Muscle of leg (tissue), 16 donors: ENCODE data around the gene ZFY. TPM values are rescaled to one million over a fixed set of nuclear protein-coding genes. Genes with fewer than 3 reads are reported as not detected.

Source experiments
- DNase-seq: peaks from one replicate; pipeline ENCODE4 v3.0.0; 2013
- H3K27ac ChIP-seq: one replicate; pipeline ENCODE4 v1.5.1; 2013; ENCODE audit warnings: mild to moderate bottlenecking, low read length, control low read depth
- H3K27me3 ChIP-seq: one replicate; pipeline ENCODE4 v1.6.1; 2013; ENCODE audit warnings: low read length; ENCODE audit not compliant: control insufficient read depth, insufficient read depth
- H3K36me3 ChIP-seq: one replicate; pipeline ENCODE4 v1.6.1; 2013; ENCODE audit warnings: low read length; ENCODE audit not compliant: control insufficient read depth, insufficient read depth
- H3K4me1 ChIP-seq: one replicate; pipeline ENCODE4 v1.6.1; 2013; ENCODE audit warnings: low read length; ENCODE audit not compliant: control insufficient read depth, insufficient read depth
- H3K4me3 ChIP-seq: one replicate; pipeline ENCODE4 v1.5.1; 2013; ENCODE audit warnings: low read length, control low read depth
- H3K9me3 ChIP-seq: replicated peaks from 2 replicates; pipeline ENCODE4 v1.6.1; 2013; ENCODE audit warnings: low read depth, low read length; ENCODE audit not compliant: control insufficient read depth
- WGBS: methylation state at CpG from one replicate; pipeline ENCODE4 v1.1.5; 2013; ENCODE audit warnings: missing lambda C conversion rate; ENCODE audit not compliant: insufficient coverage; 5-methylcytosine and 5-hydroxymethylcytosine counted together
- long read RNA-seq, 11 donors: transcript quantifications; one replicate each; lab custom pipeline, GENCODE V29; 2026
- polyA plus RNA-seq, 8 donors: library from polyadenylated mRNA; unstranded; fragments of 120-200 nt; gene quantifications; one replicate each; pipeline versions ENCODE4 v1.2.1 to v1.2.3, GENCODE V29; 2013; ENCODE audit warnings: inconsistent platforms in 1 of 8, low replicate concordance in 1 of 8; ENCODE audit not compliant: insufficient read length in 8 of 8, insufficient read depth in 1 of 8
- total RNA-seq: library from RNA; stranded (reverse); fragments of 120-200 nt; gene quantifications from one replicate; pipeline ENCODE4 v1.2.4, GENCODE V29; 2013

Gene ZFY
- total RNA-seq (not detected), polyA plus RNA-seq (10 to 100 TPM in 5 of 8 donors, 1 to 10 TPM in 3; 6.8 to 11.6 (median 10.3) TPM)
- long read RNA-seq, donor 1 = 0 reads
- long read RNA-seq, donor 2 = 0 reads
- long read RNA-seq, donor 3, partial matches to known transcripts = 0 of 1 reads
- long read RNA-seq, donor 3, other reads (novel, unspliced or antisense) = 0 of 1 reads
- long read RNA-seq, donor 4, partial matches to known transcripts = 0 of 1 reads
- long read RNA-seq, donor 4, other reads (novel, unspliced or antisense) = 0 of 1 reads
- long read RNA-seq, donor 5, full-length matches to known transcripts = 5 of 5 reads
- long read RNA-seq, donor 5, partial matches to known transcripts = 0 of 5 reads
- long read RNA-seq, donor 5, other reads (novel, unspliced or antisense) = 0 of 5 reads
- long read RNA-seq, donor 6 = 0 reads
- long read RNA-seq, donor 7, full-length matches to known transcripts = 2 of 2 reads
- long read RNA-seq, donor 7, partial matches to known transcripts = 0 of 2 reads
- long read RNA-seq, donor 7, other reads (novel, unspliced or antisense) = 0 of 2 reads
- long read RNA-seq, donor 8, full-length matches to known transcripts = 3 of 3 reads
- long read RNA-seq, donor 8, partial matches to known transcripts = 0 of 3 reads
- long read RNA-seq, donor 8, other reads (novel, unspliced or antisense) = 0 of 3 reads
- long read RNA-seq, donor 9 = 0 reads
- long read RNA-seq, donor 10, full-length matches to known transcripts = 2 of 2 reads
- long read RNA-seq, donor 10, partial matches to known transcripts = 0 of 2 reads
- long read RNA-seq, donor 10, other reads (novel, unspliced or antisense) = 0 of 2 reads
- long read RNA-seq, donor 11 = 0 reads

- no peaks in the 10 kb centered on the region for H3K27me3 ChIP-seq
- H3K36me3 ChIP-seq = no peaks in the 10 kb centered on the region
- no CpG with 5 or more reads among the region's 91 CpGs for WGBS
- DNase-seq = no peak
- no peak within 1 kb of the TSS for H3K27ac ChIP-seq
- H3K9me3 ChIP-seq = no peaks in the 10 kb centered on the region
- no peaks in the 10 kb centered on the region for H3K4me1 ChIP-seq
- no peak within 1 kb of the TSS for H3K4me3 ChIP-seq
Observed at GRCh38 chrY:2934861-2935715, at the start of gene ZFY. ZFY (plus strand) TSS chrY:2935381; CDS start chrY:2953937, 18,556 bp downstream.

DNA sequence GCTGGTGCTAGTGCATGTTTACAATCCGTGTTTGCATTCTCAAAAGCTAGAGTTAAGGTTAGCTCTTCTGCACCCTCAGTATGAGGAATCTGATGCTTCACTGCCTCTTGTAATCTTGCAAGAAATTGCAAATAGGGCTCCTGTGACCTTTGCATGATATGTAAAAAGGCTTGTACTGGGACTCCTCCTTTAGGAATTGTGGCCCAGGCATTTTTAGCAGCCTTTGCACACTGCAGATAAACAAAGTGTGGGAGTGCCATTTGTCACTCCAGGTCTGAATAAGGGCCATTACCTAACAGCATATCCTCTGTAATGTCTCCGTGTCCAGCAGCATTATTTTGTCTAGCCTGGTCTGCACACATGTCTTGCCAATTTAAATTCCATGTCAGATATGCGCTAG is 49.3 kb upstream of the ZFY start:
- H3K27ac ChIP-seq = no peak overlapping the region
- H3K9me3 ChIP-seq = no peaks in the 10 kb centered on the region
- no peak overlapping the region for H3K4me3 ChIP-seq
- no peak for DNase-seq
- WGBS = no CpG with 5 or more reads among the region's 3 CpGs
- H3K4me1 ChIP-seq = no peaks in the 10 kb centered on the region
- no peaks in the 10 kb centered on the region for H3K36me3 ChIP-seq
- H3K27me3 ChIP-seq = no peaks in the 10 kb centered on the region

GRCh38 chrY:2887386-2887785 is 47.8 kb upstream of the ZFY start:
- Histone ChIP-seq H3K4me1 (no peaks in the 10 kb centered on the region), H3K9me3 (no peaks in the 10 kb centered on the region), H3K27me3 (no peaks in the 10 kb centered on the region), H3K36me3 (no peaks in the 10 kb centered on the region), H3K27ac (no peak overlapping the region), H3K4me3 (no peak overlapping the region)
- no peak for DNase-seq
- no CpG with 5 or more reads among the region's 5 CpGs for WGBS

- WGBS = no CpG with 5 or more reads among the region's 3 CpGs
- no peaks in the 10 kb centered on the region for H3K4me1 ChIP-seq
- H3K9me3 ChIP-seq = no peaks in the 10 kb centered on the region
- no peak for DNase-seq
- no peak overlapping the region for H3K4me3 ChIP-seq
- no peaks in the 10 kb centered on the region for H3K27me3 ChIP-seq
- H3K36me3 ChIP-seq = no peaks in the 10 kb centered on the region
- no peak overlapping the region for H3K27ac ChIP-seq
Observed at GRCh38 chrY:2887955-2888354, 47.2 kb upstream of the ZFY start.

- DNase-seq = no peak
- Histone ChIP-seq H3K36me3 (no peaks in the 10 kb centered on the region), H3K9me3 (no peaks in the 10 kb centered on the region), H3K4me3 (no peak overlapping the region), H3K27me3 (no peaks in the 10 kb centered on the region), H3K27ac (no peak overlapping the region), H3K4me1 (no peaks in the 10 kb centered on the region)
- no CpG with 5 or more reads among the region's 1 CpG for WGBS
Observed at GRCh38 chrY:2893471-2893870, 41.7 kb upstream of the ZFY start.

DNA sequence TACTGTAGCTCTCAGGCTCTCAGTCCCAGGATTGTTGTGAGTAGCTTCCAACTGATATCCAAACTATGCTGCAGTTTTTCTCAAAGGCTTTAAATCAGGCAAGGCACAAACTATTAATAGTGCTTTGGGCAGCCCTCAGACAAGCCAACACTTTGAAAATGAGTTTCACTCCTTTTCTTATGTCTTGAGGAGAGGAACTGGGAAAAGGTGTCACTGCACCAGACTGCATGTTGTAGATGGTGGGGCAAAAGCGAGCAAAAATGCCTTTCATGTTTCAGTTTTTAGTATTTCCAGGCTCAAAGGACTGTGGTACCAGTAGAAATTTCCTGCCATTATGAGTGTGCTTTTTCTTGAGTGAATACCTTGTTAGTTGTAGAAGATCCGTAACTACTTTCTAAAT is 39.1 kb upstream of the ZFY start:
- WGBS = no CpG with 5 or more reads among the region's 2 CpGs
- Histone ChIP-seq H3K9me3 (no peaks in the 10 kb centered on the region), H3K4me3 (no peak overlapping the region), H3K4me1 (no peaks in the 10 kb centered on the region), H3K36me3 (no peaks in the 10 kb centered on the region), H3K27ac (no peak overlapping the region), H3K27me3 (no peaks in the 10 kb centered on the region)
- DNase-seq = no peak

DNA sequence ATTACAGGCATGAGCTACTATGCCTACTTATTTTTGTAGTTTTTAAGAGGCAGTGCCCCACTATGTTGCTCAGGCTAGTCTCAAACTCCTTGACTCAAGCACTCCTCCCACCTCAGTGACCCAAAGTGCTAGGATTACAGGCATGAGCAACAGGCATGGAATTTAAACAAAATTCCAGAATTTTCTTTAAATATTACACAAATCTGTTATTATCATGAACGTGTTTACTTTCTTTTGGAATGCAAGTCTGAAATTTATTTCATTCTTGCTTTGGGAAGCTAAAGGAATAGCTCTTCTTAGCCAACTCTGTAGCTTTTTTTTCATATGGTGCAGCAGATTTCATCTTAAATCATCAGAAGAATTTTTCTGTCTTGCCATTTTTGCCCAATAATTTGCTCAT is 27.8 kb upstream of the ZFY start:
- no peaks in the 10 kb centered on the region for H3K36me3 ChIP-seq
- no peak for DNase-seq
- no peak overlapping the region for H3K4me3 ChIP-seq
- no peaks in the 10 kb centered on the region for H3K4me1 ChIP-seq
- no peaks in the 10 kb centered on the region for H3K9me3 ChIP-seq
- WGBS = no CpG with 5 or more reads among the region's 1 CpG
- no peaks in the 10 kb centered on the region for H3K27me3 ChIP-seq
- H3K27ac ChIP-seq = no peak overlapping the region

DNA sequence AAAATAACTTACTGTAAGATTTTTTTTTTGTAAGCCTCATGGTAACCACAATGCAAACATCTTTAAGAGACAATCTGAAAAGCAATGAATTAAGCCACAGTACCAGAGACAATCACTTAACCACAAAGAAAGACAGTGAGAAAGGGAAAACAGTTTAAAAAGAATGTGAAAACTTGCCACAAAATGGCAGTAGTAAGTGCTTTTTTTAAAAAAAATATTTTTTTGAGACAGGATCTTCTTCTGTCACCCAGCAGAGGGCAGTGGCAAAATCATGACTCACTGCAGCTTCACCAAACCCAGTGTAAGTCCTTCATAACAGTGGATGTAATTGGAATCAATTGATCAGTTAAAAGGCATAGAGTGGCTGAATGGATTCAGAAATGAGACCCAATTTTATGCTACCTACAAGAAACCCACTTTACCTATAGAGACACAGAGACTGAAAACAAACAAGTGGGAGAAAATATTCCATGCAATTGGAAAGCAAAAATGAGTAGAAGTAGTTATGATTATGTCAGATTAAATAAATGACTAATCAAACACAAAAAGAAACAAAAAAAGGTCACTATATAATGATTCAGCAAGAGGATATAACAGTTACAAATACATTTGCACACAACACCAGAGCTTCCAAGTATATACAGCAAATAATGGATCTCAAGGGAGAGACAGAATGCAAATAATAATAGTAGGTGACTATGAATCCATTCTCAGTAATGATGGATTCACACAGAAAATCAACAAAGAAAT is 21.9 kb upstream of the ZFY start:
- Histone ChIP-seq H3K27me3 (no peaks in the 10 kb centered on the region), H3K27ac (no peak overlapping the region), H3K4me1 (no peaks in the 10 kb centered on the region), H3K9me3 (no peaks in the 10 kb centered on the region), H3K36me3 (no peaks in the 10 kb centered on the region), H3K4me3 (no peak overlapping the region)
- no peak for DNase-seq

DNA sequence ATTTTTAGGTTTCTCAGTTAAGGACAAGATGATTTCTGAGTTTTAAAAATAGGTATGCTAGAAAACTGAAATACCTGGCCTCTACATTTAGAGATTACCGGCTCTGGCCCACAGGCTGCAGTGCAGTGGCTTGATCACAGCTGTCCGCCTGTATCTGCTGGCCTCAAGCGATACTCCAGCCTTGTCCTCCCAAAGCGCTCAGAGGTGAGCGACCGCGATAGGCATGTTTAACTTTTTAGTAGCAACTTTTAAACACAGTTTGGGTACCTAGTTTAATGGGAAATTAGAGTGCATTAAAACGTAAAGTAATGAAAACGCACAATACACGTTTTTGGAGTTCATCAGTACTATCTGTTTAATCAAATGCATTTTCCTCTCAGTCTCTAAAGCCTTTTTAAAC is 1.1 kb upstream of the ZFY start:
- WGBS = no CpG with 5 or more reads among the region's 10 CpGs
- Histone ChIP-seq H3K4me1 (no peaks in the 10 kb centered on the region), H3K27me3 (no peaks in the 10 kb centered on the region), H3K27ac (no peak overlapping the region), H3K9me3 (no peaks in the 10 kb centered on the region), H3K36me3 (no peaks in the 10 kb centered on the region), H3K4me3 (no peak overlapping the region)
- no peak for DNase-seq
